ENCODE results near the gene RFNG.

Gene RFNG

GRCh38 chr17:82033359-82034085 lies 18.1 kb downstream of the RFNG start:
- no peak for TF ChIP-seq CTCF (conservative IDR thresholded peaks at IDR 0.05)

GRCh38 chr17:82031885-82032627 lies 19.6 kb downstream of the RFNG start:
- H3K27ac ChIP-seq = peak overlapping the region; percentile 98
- no peak for TF ChIP-seq CTCF (conservative IDR thresholded peaks at IDR 0.05)

More at GRCh38 chr17:82033359-82034085, 18.1 kb downstream of the RFNG start:
- peak overlapping the region; percentile 11; the same call in 1 of the 2 replicates for H3K27ac ChIP-seq

GRCh38 chr17:82031303-82031884 lies 20.2 kb downstream of the RFNG start, which contains the start of gene RAC3:
TSS of gene RAC3 (plus strand) at chr17:82031678. CDS start at chr17:82031762, 84 bp downstream.
- no peak for TF ChIP-seq CTCF (conservative IDR thresholded peaks at IDR 0.05)
- peak within 1 kb of the TSS; percentile 98 for H3K27ac ChIP-seq

- peak; percentile 93 for TF ChIP-seq CTCF (conservative IDR thresholded peaks at IDR 0.05)
- peak overlapping the region; percentile 98 for H3K27ac ChIP-seq
Observed at GRCh38 chr17:82030470-82031302, 20.9 kb downstream of the RFNG start.

- peak overlapping the region; percentile 98 for H3K27ac ChIP-seq
- no peak for TF ChIP-seq CTCF (conservative IDR thresholded peaks at IDR 0.05)
Observed at GRCh38 chr17:82029990-82030469, 21.6 kb downstream of the RFNG start.

- peak overlapping the region; percentile 98 for H3K27ac ChIP-seq
Observed at GRCh38 chr17:82029391-82029790, 22.2 kb downstream of the RFNG start.

More at GRCh38 chr17:82029391-82029790, 22.2 kb downstream of the RFNG start:
- no peak for TF ChIP-seq CTCF (conservative IDR thresholded peaks at IDR 0.05)
